Brain pericyte (primary cell): ENCODE data around the gene SLC29A4.

Source experiments
- DNase-seq: peaks from one replicate; pipeline ENCODE4 v3.0.0-alpha.2; 2012; ENCODE audit warnings: low read depth, low spot score

SLC29A4 gene

GRCh38 chr7:5352440-5353010 is 69.8 kb downstream of the SLC29A4 start:
- no peak for DNase-seq

DNA sequence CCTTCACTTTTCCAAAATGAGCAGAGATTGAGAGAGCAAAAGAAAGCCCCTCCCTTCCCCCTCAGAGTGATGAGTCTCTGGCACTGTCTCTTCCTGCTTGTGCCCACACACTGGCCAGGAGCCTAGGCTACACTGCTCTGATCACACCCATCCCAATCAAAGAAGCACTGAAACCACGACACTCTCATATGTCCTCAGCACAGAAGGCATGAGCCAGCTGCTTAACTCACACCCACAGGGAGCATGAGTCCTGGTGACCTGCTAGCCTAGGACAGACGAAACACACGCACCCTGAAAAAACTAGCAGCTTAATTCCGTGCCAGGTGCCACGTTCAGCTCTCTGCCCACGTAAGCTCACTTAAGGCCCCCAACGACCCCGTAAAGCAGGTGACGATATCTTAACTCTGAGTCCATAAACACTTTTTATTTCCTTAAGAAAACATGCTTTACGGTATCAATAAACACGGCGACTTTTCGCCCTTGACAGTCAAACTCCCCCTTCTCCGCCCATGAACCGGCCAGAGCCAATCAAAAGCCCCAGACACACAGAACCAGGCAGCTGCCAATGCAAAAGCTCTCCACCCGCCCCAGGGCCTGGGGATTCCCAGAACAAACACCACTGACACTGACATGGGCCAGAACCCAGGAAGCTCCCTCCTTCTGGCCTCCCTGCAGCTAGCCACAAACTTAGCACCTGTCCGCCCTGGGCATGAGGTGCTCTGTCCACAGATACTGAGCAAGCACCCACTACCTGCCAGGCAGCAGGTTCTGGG is 71.9 kb downstream of the SLC29A4 start:
- DNase-seq, result no peak
